ENCODE results near the gene PUDP.

DNA sequence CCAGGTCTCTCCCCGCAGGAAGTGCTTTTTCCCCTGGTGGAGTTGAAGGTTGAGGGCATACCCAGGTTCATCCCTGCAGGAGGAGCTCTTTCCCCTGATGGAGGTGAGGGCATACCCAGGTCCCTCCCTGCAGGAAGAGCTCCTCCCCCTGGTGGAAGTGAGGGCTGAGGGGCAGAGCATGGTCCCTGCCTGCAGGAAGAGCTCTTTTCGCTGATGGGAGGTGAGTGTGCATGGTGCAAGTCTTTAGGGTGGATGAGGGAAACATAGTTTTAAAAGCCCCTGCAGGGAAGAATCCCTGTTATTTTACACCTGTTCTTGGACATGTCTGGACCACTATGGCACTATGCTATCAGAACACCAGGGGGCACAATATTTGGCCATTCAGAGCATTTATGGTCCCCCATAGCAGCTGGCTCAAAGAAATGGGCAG, 43.7 kb upstream of the PUDP start:
- TF ChIP-seq, protein P1, sequence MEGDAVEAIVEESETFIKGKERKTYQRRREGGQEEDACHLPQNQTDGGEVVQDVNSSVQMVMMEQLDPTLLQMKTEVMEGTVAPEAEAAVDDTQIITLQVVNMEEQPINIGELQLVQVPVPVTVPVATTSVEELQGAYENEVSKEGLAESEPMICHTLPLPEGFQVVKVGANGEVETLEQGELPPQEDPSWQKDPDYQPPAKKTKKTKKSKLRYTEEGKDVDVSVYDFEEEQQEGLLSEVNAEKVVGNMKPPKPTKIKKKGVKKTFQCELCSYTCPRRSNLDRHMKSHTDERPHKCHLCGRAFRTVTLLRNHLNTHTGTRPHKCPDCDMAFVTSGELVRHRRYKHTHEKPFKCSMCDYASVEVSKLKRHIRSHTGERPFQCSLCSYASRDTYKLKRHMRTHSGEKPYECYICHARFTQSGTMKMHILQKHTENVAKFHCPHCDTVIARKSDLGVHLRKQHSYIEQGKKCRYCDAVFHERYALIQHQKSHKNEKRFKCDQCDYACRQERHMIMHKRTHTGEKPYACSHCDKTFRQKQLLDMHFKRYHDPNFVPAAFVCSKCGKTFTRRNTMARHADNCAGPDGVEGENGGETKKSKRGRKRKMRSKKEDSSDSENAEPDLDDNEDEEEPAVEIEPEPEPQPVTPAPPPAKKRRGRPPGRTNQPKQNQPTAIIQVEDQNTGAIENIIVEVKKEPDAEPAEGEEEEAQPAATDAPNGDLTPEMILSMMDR (IDR thresholded peaks at IDR 0.05; ENCODE audit: low read depth, low read length, poor library complexity, severe bottlenecking): peak; percentile 73
- TF ChIP-seq EZH2phosphoT487 (IDR thresholded peaks at IDR 0.05; ENCODE audit: borderline replicate concordance, low read length): no peak

Measured in DOHH2 (cell line).